Testis (tissue), 3 donors: Measurements from ENCODE around the gene MBLAC2. TPM values are rescaled to one million over a fixed set of nuclear protein-coding genes. Genes with fewer than 3 reads are reported as not detected.

ENCODE experiments used
- DNase-seq: peaks from one replicate; pipeline ENCODE4 v3.0.0-alpha.2; 2019
- H3K27ac ChIP-seq, 2 donors: fragments of 200-600 bp; sonication (generic); one replicate each; pipeline ENCODE4 v1.5.1; 2019
- H3K27me3 ChIP-seq: fragments of 200-600 bp; sonication (generic); one replicate; pipeline ENCODE4 v1.5.1; 2019
- H3K36me3 ChIP-seq: fragments of 200-600 bp; sonication (generic); one replicate; pipeline ENCODE4 v1.5.1; 2017; ENCODE audit warnings: low read depth; ENCODE audit errors: missing control alignments
- H3K4me1 ChIP-seq: fragments of 200-600 bp; sonication (generic); one replicate; pipeline ENCODE4 v1.5.1; 2019
- H3K4me3 ChIP-seq, 2 donors: fragments of 200-600 bp; sonication (generic); one replicate each; pipeline ENCODE4 v1.5.1; 2017 to 2019
- H3K9me3 ChIP-seq: fragments of 200-600 bp; sonication (generic); one replicate; pipeline ENCODE4 v1.5.1; 2017
- CTCF ChIP-seq, 3 experiments: fragments of 450-650 bp in 2 of 3; fragments of 200-600 bp in 1 of 3; sonication (generic) in 1 of 3; IDR thresholded peaks; one replicate each; pipeline ENCODE4 v1.5.1; 2016 to 2019; ENCODE audit warnings: antibody characterized with exemption in 3 of 3, mild to moderate bottlenecking in 2 of 3, moderate library complexity in 1 of 3
- POLR2A ChIP-seq: fragments of 450-650 bp; IDR thresholded peaks from one replicate; pipeline ENCODE4 v1.6.1; 2017; ENCODE audit warnings: antibody characterized with exemption, mild to moderate bottlenecking, moderate library complexity
- WGBS, 2 donors: methylation state at CpG; one replicate each; pipeline ENCODE4 v1.1.5; 2018; 5-methylcytosine and 5-hydroxymethylcytosine counted together
- intact Hi-C: fragments of 100-400 bp; cut with DNase I; formaldehyde crosslinking; loops from one replicate; pipeline ENCODE4 v1.15.1; 2023; ENCODE audit warnings: low total_unique reads
- polyA plus RNA-seq: library from polyadenylated mRNA; stranded (reverse); fragments of 350-450 nt; fragmentation: Illumina TruSeq; extraction: RNeasy Lipid Tissue Mini Kit (QIAGEN cat#74804); gene quantifications from one replicate; pipeline ENCODE4 v1.2.3, GENCODE V29; 2014; ENCODE audit warnings: low read depth, low replicate concordance; ENCODE audit not compliant: insufficient read depth
- total RNA-seq, 2 donors: library from RNA; depleted of rRNA; stranded (reverse); fragments of >200 nt; gene quantifications; one replicate each; pipeline ENCODE4 v1.2.3, GENCODE V29; 2016

MBLAC2 gene
- total and polyA plus RNA-seq, 3 donors from 2014 or later: 4.9 to 10.2 (median 10.0) TPM

- Histone ChIP-seq H3K27me3 (no peaks in the 10 kb centered on the region), H3K9me3 (no peaks in the 10 kb centered on the region), H3K27ac (no peak overlapping the region), H3K36me3 (no peaks in the 10 kb centered on the region), H3K4me1 (no peaks in the 10 kb centered on the region), H3K4me3 (no peak overlapping the region)
- intact Hi-C loops: no loop called here
- DNase-seq: no peak
- 56 to 57% methylated on average over 2 of the region's 2 CpGs for WGBS, 2 donors
- TF ChIP-seq CTCF (IDR thresholded peaks at IDR 0.05) (no peak), POLR2A (no peak)
Observed at GRCh38 chr5:90440644-90441043, 33.9 kb downstream of the MBLAC2 start.

- Histone ChIP-seq H3K27me3 (no peaks in the 10 kb centered on the region), H3K36me3 (no peaks in the 10 kb centered on the region), H3K4me1 (no peaks in the 10 kb centered on the region), H3K4me3 (no peak overlapping the region), H3K27ac (no peak overlapping the region), H3K9me3 (no peaks in the 10 kb centered on the region)
- TF ChIP-seq CTCF (IDR thresholded peaks at IDR 0.05): no peak
- no peak for TF ChIP-seq POLR2A
- no peak for DNase-seq
- intact Hi-C loops: no loop called here
- 35 to 42% methylated on average over 1 of the region's 1 CpG for WGBS, 2 donors
Observed at GRCh38 chr5:90438100-90438499, 36.5 kb downstream of the MBLAC2 start.

- Histone ChIP-seq H3K27ac (no peak overlapping the region), H3K9me3 (no peaks in the 10 kb centered on the region), H3K4me1 (no peaks in the 10 kb centered on the region), H3K27me3 (no peaks in the 10 kb centered on the region), H3K4me3 (no peak overlapping the region), H3K36me3 (no peaks in the 10 kb centered on the region)
- no peak for DNase-seq
- no peak for TF ChIP-seq CTCF (IDR thresholded peaks at IDR 0.05)
- TF ChIP-seq POLR2A: no peak
- intact Hi-C loops: no loop called here
Observed at GRCh38 chr5:90437663-90438062, 36.9 kb downstream of the MBLAC2 start.

- intact Hi-C loops: no loop called here
- H3K36me3 ChIP-seq: no peaks in the 10 kb centered on the region
- no peaks in the 10 kb centered on the region for H3K27me3 ChIP-seq
- DNase-seq: peak; percentile 68
- no peak overlapping the region for H3K4me3 ChIP-seq
- TF ChIP-seq CTCF (IDR thresholded peaks at IDR 0.05) (peak in 2 of 3 experiments; percentile 13 to 43), POLR2A (no peak)
- no peak overlapping the region for H3K27ac ChIP-seq
- H3K4me1 ChIP-seq: no peaks in the 10 kb centered on the region
- WGBS, 2 donors: 67 to 69% methylated on average over 5 of the region's 5 CpGs
- no peaks in the 10 kb centered on the region for H3K9me3 ChIP-seq
Observed at GRCh38 chr5:90434116-90434714, 40.4 kb downstream of the MBLAC2 start.

GRCh38 chr5:90424245-90424644 is 50.3 kb downstream of the MBLAC2 start:
- intact Hi-C loops: no loop called here
- Histone ChIP-seq H3K27me3 (no peaks in the 10 kb centered on the region), H3K36me3 (no peaks in the 10 kb centered on the region), H3K4me3 (no peak overlapping the region), H3K9me3 (no peaks in the 10 kb centered on the region), H3K4me1 (no peaks in the 10 kb centered on the region), H3K27ac (no peak overlapping the region)
- DNase-seq: no peak
- 93 to 94% methylated on average over 1 of the region's 1 CpG for WGBS, 2 donors
- TF ChIP-seq POLR2A: no peak
- no peak for TF ChIP-seq CTCF (IDR thresholded peaks at IDR 0.05)
